Upper lobe of left lung (tissue), 6 donors: ENCODE measurements around the gene LCE5A. TPM values are rescaled to one million over a fixed set of nuclear protein-coding genes. Genes with fewer than 3 reads are reported as not detected.

Source experiments
- ATAC-seq, 2 donors: fragments of 200-7000 bp; cut with Tn5 transposase; one replicate each; pipeline ENCODE4 v1.9.1; 2022; ENCODE audit warnings: mild to moderate bottlenecking in 2 of 2, moderate library complexity in 2 of 2; ENCODE audit not compliant: low FRiP score in 2 of 2
- DNase-seq, 2 donors: peaks; one replicate each; pipeline ENCODE4 v3.0.0-alpha.2; 2019 to 2020
- H3K27ac ChIP-seq, 4 donors: fragments of 200-600 bp; sonication (generic); one replicate each; pipeline ENCODE4 v1.5.1; 2016 to 2019
- H3K27me3 ChIP-seq, 4 donors: fragments of 200-600 bp; sonication (generic); one replicate each; pipeline ENCODE4 v1.5.1; 2017 to 2019
- H3K36me3 ChIP-seq, 4 donors: fragments of 200-600 bp; sonication (generic); one replicate each; pipeline ENCODE4 v1.5.1; 2016 to 2019
- H3K4me1 ChIP-seq, 4 donors: fragments of 200-600 bp; sonication (generic); one replicate each; pipeline ENCODE4 v1.5.1; 2018 to 2019
- H3K4me3 ChIP-seq, 4 donors: fragments of 200-600 bp; sonication (generic); one replicate each; pipeline ENCODE4 v1.5.1; 2017 to 2019; ENCODE audit warnings: mild to moderate bottlenecking in 2 of 4, moderate library complexity in 1 of 4
- H3K9me3 ChIP-seq, 4 donors: fragments of 200-600 bp; sonication (generic); one replicate each; pipeline ENCODE4 v1.5.1; 2018 to 2019
- CTCF ChIP-seq, 6 experiments: fragments of 450-650 bp in 4 of 6; fragments of 200-600 bp in 2 of 6; sonication (generic) in 2 of 6; IDR thresholded peaks; one replicate each; pipeline ENCODE4 v1.5.1; 2016 to 2019; ENCODE audit warnings: antibody characterized with exemption in 6 of 6
- EP300 ChIP-seq, 4 donors: sonication (generic); formaldehyde crosslinking; IDR thresholded peaks; one replicate each; pipeline ENCODE4 v1.5.1; 2017; ENCODE audit warnings: antibody characterized with exemption in 4 of 4, control low read depth in 2 of 4
- POLR2A ChIP-seq, 4 donors: fragments of 450-650 bp; IDR thresholded peaks; one replicate each; pipeline ENCODE4 v1.5.1; 2016 to 2017; ENCODE audit warnings: antibody characterized with exemption in 4 of 4, mild to moderate bottlenecking in 2 of 4
- POLR2AphosphoS5 ChIP-seq, 2 donors: sonication (generic); formaldehyde crosslinking; IDR thresholded peaks; one replicate each; pipeline ENCODE4 v1.5.1; 2017; ENCODE audit warnings: antibody characterized with exemption in 2 of 2
- WGBS, 2 donors: methylation state at CpG; one replicate each; pipeline ENCODE4 v1.1.5; 2017 to 2018; 5-methylcytosine and 5-hydroxymethylcytosine counted together
- total RNA-seq, 6 donors: library from RNA; depleted of rRNA in 4 of 6; stranded (reverse); fragments of >200 nt in 4 of 6; gene quantifications; one replicate each; pipeline versions ENCODE4 v1.1.0 to v1.2.1, GENCODE V29; 2016 to 2021
- donor health status: DM: no; HTN: no; CAD: no; lungs with moderate emphysema.
- donor health status: DM: no; HTN: yes; CAD: no; lungs with severe emphysema.

Gene LCE5A, protein sequence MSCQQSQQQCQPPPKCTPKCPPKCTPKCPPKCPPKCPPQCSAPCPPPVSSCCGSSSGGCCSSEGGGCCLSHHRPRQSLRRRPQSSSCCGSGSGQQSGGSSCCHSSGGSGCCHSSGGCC
- total RNA-seq: not detected

- H3K4me1 ChIP-seq: peaks cover 0 to 7% (median 5%) of the 10 kb centered on the region in 4 donors
- H3K4me3 ChIP-seq: no peak within 1 kb of the TSS
- no peak for DNase-seq
- H3K27ac ChIP-seq: no peak within 1 kb of the TSS
- peaks cover 0 to 13% (median 4%) of the 10 kb centered on the region in 4 donors for H3K27me3 ChIP-seq
- ATAC-seq: no peak
- H3K9me3 ChIP-seq: no peaks in the 10 kb centered on the region
- TF ChIP-seq POLR2AphosphoS5 (IDR thresholded peaks at IDR 0.05) (no peak), CTCF (IDR thresholded peaks at IDR 0.05) (no peak), EP300 (IDR thresholded peaks at IDR 0.05) (no peak), POLR2A (IDR thresholded peaks at IDR 0.05) (no peak)
- 94 to 100% methylated on average over 1 to 3 of the region's 3 CpGs for WGBS, 2 donors
- no peaks in the 10 kb centered on the region for H3K36me3 ChIP-seq
These were observed at the start of gene LCE5A for GRCh38 chr1:152510503-152510902. Gene LCE5A, plus strand, starts transcription at chr1:152510803. Its CDS starts 732 bp downstream, at chr1:152511535.

- H3K4me1 ChIP-seq: peaks cover 0 to 11% (median 8%) of the 10 kb centered on the region in 4 donors
- WGBS, 2 donors: 8 to 9% methylated on average over 6 of the region's 6 CpGs
- H3K27ac ChIP-seq: no peak overlapping the region
- peak; percentile 71 to 75 for ATAC-seq
- no peaks in the 10 kb centered on the region for H3K36me3 ChIP-seq
- H3K9me3 ChIP-seq: no peaks in the 10 kb centered on the region
- H3K27me3 ChIP-seq: no peaks in the 10 kb centered on the region
- no peak overlapping the region for H3K4me3 ChIP-seq
- peak in 1 of 2 donors; percentile 50 for DNase-seq
- TF ChIP-seq EP300 (IDR thresholded peaks at IDR 0.05): no peak
- no peak for TF ChIP-seq POLR2A (IDR thresholded peaks at IDR 0.05)
- peak in 5 of 6 experiments; percentile 49 to 60 (median 59) for TF ChIP-seq CTCF (IDR thresholded peaks at IDR 0.05)
- no peak for TF ChIP-seq POLR2AphosphoS5 (IDR thresholded peaks at IDR 0.05)
These were observed 49.1 kb upstream of the LCE5A start for GRCh38 chr1:152461544-152461943.

DNA sequence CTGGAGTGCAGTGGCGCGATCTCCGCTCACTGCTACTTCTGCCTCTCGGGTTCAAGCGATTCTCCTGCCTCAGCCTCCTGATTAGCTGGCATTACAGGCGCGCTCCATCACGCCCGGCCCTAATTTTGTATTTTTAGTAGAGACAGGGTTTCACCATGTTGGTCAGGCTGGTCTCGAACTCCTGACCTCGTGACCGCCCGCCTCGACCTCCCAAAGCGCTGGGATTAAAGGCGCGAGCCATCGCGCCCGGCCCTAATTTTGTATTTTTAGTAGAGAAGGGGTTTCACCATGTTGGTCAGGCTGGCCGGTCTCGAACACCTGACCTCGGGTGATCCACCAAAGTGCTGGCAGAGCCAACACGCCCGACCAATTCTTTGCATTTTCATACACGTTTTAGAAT is 48.0 kb upstream of the LCE5A start:
- no peak overlapping the region for H3K4me3 ChIP-seq
- TF ChIP-seq POLR2A (IDR thresholded peaks at IDR 0.05) (no peak), POLR2AphosphoS5 (IDR thresholded peaks at IDR 0.05) (no peak), EP300 (IDR thresholded peaks at IDR 0.05) (no peak), CTCF (IDR thresholded peaks at IDR 0.05) (no peak)
- H3K4me1 ChIP-seq: peaks cover 0 to 11% (median 8%) of the 10 kb centered on the region in 4 donors
- no peak overlapping the region for H3K27ac ChIP-seq
- H3K36me3 ChIP-seq: no peaks in the 10 kb centered on the region
- H3K9me3 ChIP-seq: no peaks in the 10 kb centered on the region
- WGBS, 2 donors: 91 to 95% methylated on average over 26 of the region's 26 CpGs
- peak in 1 of 2 donors; percentile 58 for DNase-seq
- H3K27me3 ChIP-seq: no peaks in the 10 kb centered on the region
- ATAC-seq: no peak

- H3K27me3 ChIP-seq: no peaks in the 10 kb centered on the region
- WGBS, 2 donors: 83% methylated on average over 1 of the region's 1 CpG
- H3K4me3 ChIP-seq: no peak overlapping the region
- DNase-seq (no peak), ATAC-seq (no peak)
- H3K36me3 ChIP-seq: no peaks in the 10 kb centered on the region
- no peak overlapping the region for H3K27ac ChIP-seq
- no peaks in the 10 kb centered on the region for H3K9me3 ChIP-seq
- H3K4me1 ChIP-seq: no peaks in the 10 kb centered on the region
- TF ChIP-seq POLR2A (IDR thresholded peaks at IDR 0.05) (no peak), POLR2AphosphoS5 (IDR thresholded peaks at IDR 0.05) (no peak), EP300 (IDR thresholded peaks at IDR 0.05) (no peak), CTCF (IDR thresholded peaks at IDR 0.05) (no peak)
These were observed 44.4 kb upstream of the LCE5A start for GRCh38 chr1:152466217-152466616.
